Neural cell (in vitro differentiated cells): ENCODE measurements around the gene SRF. TPM values are rescaled to one million over a fixed set of nuclear protein-coding genes. Genes with fewer than 3 reads are reported as not detected.

Experiments
- H2AFZ ChIP-seq: fragments of 200-600, 300-800 bp; sonication (generic), shearing (Covaris generic); 2 replicates; pipeline ENCODE4 v1.6.0; 2014; ENCODE audit warnings: low read depth, mild to moderate bottlenecking, antibody characterized with exemption, low read length, moderate library complexity
- H3F3A ChIP-seq: fragments of 200-600 bp; shearing (Covaris generic); 2 replicates; pipeline ENCODE4 v1.6.1; 2016; ENCODE audit warnings: mild to moderate bottlenecking, moderate library complexity, mixed read lengths, antibody characterized with exemption, low read length; ENCODE audit not compliant: insufficient read depth, poor library complexity, severe bottlenecking
- H3K27ac ChIP-seq: fragments of 200-600, 300-800 bp; sonication (generic), shearing (Covaris generic); 2 replicates; pipeline ENCODE4 v1.5.1; 2014; ENCODE audit warnings: mild to moderate bottlenecking, low read length, moderate library complexity
- H3K27me3 ChIP-seq: fragments of 300-800, 200-600 bp; sonication (generic), shearing (Covaris generic); 2 replicates; pipeline ENCODE4 v1.6.0; 2014; ENCODE audit warnings: mild to moderate bottlenecking, low read depth, low read length, moderate library complexity; ENCODE audit not compliant: insufficient read depth
- H3K36me3 ChIP-seq: fragments of 300-800, 200-600 bp; sonication (generic), shearing (Covaris generic); 2 replicates; pipeline ENCODE4 v1.5.1; 2014; ENCODE audit warnings: mild to moderate bottlenecking, antibody characterized with exemption, low read length, moderate library complexity; ENCODE audit not compliant: insufficient read depth
- H3K4me2 ChIP-seq: fragments of 300-800, 200-600 bp; sonication (generic), shearing (Covaris generic); 2 replicates; pipeline ENCODE4 v1.6.0; 2014; ENCODE audit warnings: mild to moderate bottlenecking, low read length
- H3K4me3 ChIP-seq: fragments of 300-800, 200-600 bp; sonication (generic), shearing (Covaris generic); 2 replicates; pipeline ENCODE4 v1.5.1; 2014; ENCODE audit warnings: mild to moderate bottlenecking, low read length, moderate library complexity
- H3K79me2 ChIP-seq: fragments of 200-600 bp; shearing (Covaris generic); replicated peaks from 2 replicates; pipeline ENCODE4 v1.6.0; 2014; ENCODE audit warnings: mild to moderate bottlenecking, low read length, moderate library complexity; ENCODE audit not compliant: insufficient read depth
- H3K9ac ChIP-seq: fragments of 300-800, 200-600 bp; sonication (generic), shearing (Covaris generic); 2 replicates; pipeline ENCODE4 v1.6.1; 2016; ENCODE audit warnings: mild to moderate bottlenecking, low read length, mixed read lengths
- H3K9me2 ChIP-seq: fragments of 200-600 bp; shearing (Covaris generic); 2 replicates; pipeline ENCODE4 v1.6.1; 2016; ENCODE audit warnings: mild to moderate bottlenecking, low read length, mixed read lengths; ENCODE audit not compliant: insufficient read depth
- H3K9me3 ChIP-seq: fragments of 200-600, 300-800 bp; sonication (generic), shearing (Covaris generic); 2 replicates; pipeline ENCODE4 v1.6.1; 2016; ENCODE audit warnings: mild to moderate bottlenecking, mixed run types, low read length, moderate library complexity, mixed read lengths
- H4K20me1 ChIP-seq: fragments of 200-600 bp; shearing (Covaris generic); 2 replicates; pipeline ENCODE4 v1.6.1; 2016; ENCODE audit warnings: mild to moderate bottlenecking, mixed run types; ENCODE audit not compliant: insufficient read depth
- CTCF ChIP-seq: fragments of 450-650 bp; IDR thresholded peaks from 2 replicates; pipeline ENCODE4 v1.5.1; 2014; ENCODE audit warnings: antibody characterized with exemption, mild to moderate bottlenecking, moderate library complexity; ENCODE audit not compliant: poor library complexity, severe bottlenecking
- EP300 ChIP-seq: fragments of 450-650 bp; conservative IDR thresholded peaks from 2 replicates; pipeline ENCODE4 v1.6.1; 2014; ENCODE audit warnings: antibody characterized with exemption, mild to moderate bottlenecking, moderate library complexity; ENCODE audit not compliant: poor library complexity, severe bottlenecking
- EZH2 ChIP-seq: fragments of 200-600, 300-800 bp; shearing (Covaris generic), sonication (generic); IDR thresholded peaks from 2 replicates; pipeline ENCODE4 v1.6.1; 2014; ENCODE audit warnings: antibody characterized with exemption, low read length, borderline replicate concordance, mild to moderate bottlenecking; ENCODE audit not compliant: insufficient read depth, poor library complexity, severe bottlenecking
- MXI1 ChIP-seq: fragments of 450-650 bp; conservative IDR thresholded peaks from 2 replicates; pipeline ENCODE4 v1.6.1; 2014; ENCODE audit warnings: antibody characterized with exemption, mild to moderate bottlenecking; ENCODE audit not compliant: poor library complexity, severe bottlenecking
- POLR2AphosphoS5 ChIP-seq: IDR thresholded peaks from 2 replicates; pipeline ENCODE4 v1.6.1; 2012
- RAD21 ChIP-seq: fragments of 450-650 bp; conservative IDR thresholded peaks from 2 replicates; pipeline ENCODE4 v1.6.1; 2014; ENCODE audit warnings: antibody characterized with exemption, mild to moderate bottlenecking, moderate library complexity
- REST ChIP-seq: IDR thresholded peaks from 2 replicates; pipeline ENCODE4 v1.6.1; 2012; ENCODE audit warnings: borderline replicate concordance
- SMC3 ChIP-seq: fragments of 450-650 bp; conservative IDR thresholded peaks from 2 replicates; pipeline ENCODE4 v1.6.1; 2014; ENCODE audit warnings: antibody characterized with exemption, mild to moderate bottlenecking, moderate library complexity; ENCODE audit not compliant: poor library complexity
- TAF1 ChIP-seq: IDR thresholded peaks from 2 replicates; pipeline ENCODE4 v1.6.1; 2012; ENCODE audit warnings: low read depth
- polyA plus RNA-seq: library from polyadenylated mRNA; depleted of rRNA; stranded (reverse); fragments of >200 nt; gene quantifications from 2 replicates; pipeline ENCODE4 v1.2.3, GENCODE V29; 2014

SRF gene
- polyA plus RNA-seq, 1 donor from 2014 or later, result 24.8 TPM

GRCh38 chr6:43172104-43173007 lies 1.3 kb downstream of the SRF start:
- Histone ChIP-seq H3K79me2 (peaks cover 35% of the 10 kb centered on the region), H4K20me1 (peaks cover 18% of the 10 kb centered on the region), H3K4me3 (peak overlapping the region; percentile 98), H3K4me2 (peak overlapping the region; percentile 84), H3K27ac (peak overlapping the region; percentile 92), H3K9ac (peak overlapping the region; percentile 99), H3K27me3 (no peaks in the 10 kb centered on the region), H3K36me3 (no peaks in the 10 kb centered on the region), H3K9me2 (no peaks in the 10 kb centered on the region), H2AFZ (peak overlapping the region; percentile 18), H3F3A (no peaks in the 10 kb centered on the region), H3K9me3 (no peaks in the 10 kb centered on the region)
- TF ChIP-seq CTCF (no peak), EZH2 (no peak), TAF1 (peak; percentile 43), MXI1 (peak; percentile 81), POLR2AphosphoS5 (peak; percentile 51), RAD21 (no peak), REST (peak; percentile 50), EP300 (no peak), SMC3 (no peak)

- H3K9ac ChIP-seq, result peak overlapping the region; percentile 99
- peak overlapping the region; percentile 98 for H3K4me3 ChIP-seq
- no peak overlapping the region for H2AFZ ChIP-seq
- H3K36me3 ChIP-seq, result no peaks in the 10 kb centered on the region
- peaks cover 35% of the 10 kb centered on the region for H3K79me2 ChIP-seq
- peaks cover 18% of the 10 kb centered on the region for H4K20me1 ChIP-seq
- H3K27me3 ChIP-seq, result no peaks in the 10 kb centered on the region
- no peaks in the 10 kb centered on the region for H3K9me3 ChIP-seq
- TF ChIP-seq POLR2AphosphoS5 (no peak), TAF1 (no peak), CTCF (no peak), EZH2 (no peak), EP300 (no peak), SMC3 (no peak), MXI1 (no peak), REST (no peak), RAD21 (no peak)
- H3K9me2 ChIP-seq, result no peaks in the 10 kb centered on the region
- peak overlapping the region; percentile 92 for H3K27ac ChIP-seq
- H3F3A ChIP-seq, result no peaks in the 10 kb centered on the region
- H3K4me2 ChIP-seq, result peak overlapping the region; percentile 84
Observed at GRCh38 chr6:43173591-43174262, 2.7 kb downstream of the SRF start.
